ENCODE data around the gene PLCE1.

Gene PLCE1

DNA sequence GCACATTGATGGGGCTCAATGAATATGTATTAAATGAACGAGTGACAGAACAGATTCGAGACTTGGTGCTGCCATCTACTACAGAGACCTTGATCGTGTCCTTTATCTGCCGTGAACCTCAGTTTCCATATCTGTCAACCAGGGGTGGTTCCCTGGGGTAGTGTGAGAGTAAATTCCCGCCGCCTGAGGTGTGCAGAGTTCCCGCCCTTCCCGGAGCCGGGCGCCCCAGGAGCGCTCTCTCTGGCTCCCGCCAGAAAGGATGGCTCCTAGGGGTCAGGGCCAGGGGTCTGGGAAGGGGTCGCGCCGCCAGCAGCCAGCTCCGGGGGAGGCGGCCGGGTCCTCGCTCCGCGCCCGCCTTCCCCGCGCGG is 333 bp upstream of the PLCE1 start:
- peaks cover 41% of the 10 kb centered on the region for H3K4me1 ChIP-seq (ENCODE audit: control insufficient read depth, insufficient read depth, low read length, unreplicated experiment)
- H2AFZ ChIP-seq (ENCODE audit: low read length, unreplicated experiment): peak overlapping the region; percentile 93
- no peaks in the 10 kb centered on the region for H3K27me3 ChIP-seq (ENCODE audit: insufficient read depth, low read length)
- H3K79me2 ChIP-seq (ENCODE audit: control insufficient read depth, insufficient read depth, low read length, unreplicated experiment): peaks cover 7% of the 10 kb centered on the region
- peak overlapping the region; percentile 98 for H3K4me3 ChIP-seq (ENCODE audit: low read depth, low read length)
- no peaks in the 10 kb centered on the region for H3K36me3 ChIP-seq (ENCODE audit: insufficient read depth, low read length)
- no peak overlapping the region for H3K27ac ChIP-seq (ENCODE audit: low read depth, low read length)

DNA sequence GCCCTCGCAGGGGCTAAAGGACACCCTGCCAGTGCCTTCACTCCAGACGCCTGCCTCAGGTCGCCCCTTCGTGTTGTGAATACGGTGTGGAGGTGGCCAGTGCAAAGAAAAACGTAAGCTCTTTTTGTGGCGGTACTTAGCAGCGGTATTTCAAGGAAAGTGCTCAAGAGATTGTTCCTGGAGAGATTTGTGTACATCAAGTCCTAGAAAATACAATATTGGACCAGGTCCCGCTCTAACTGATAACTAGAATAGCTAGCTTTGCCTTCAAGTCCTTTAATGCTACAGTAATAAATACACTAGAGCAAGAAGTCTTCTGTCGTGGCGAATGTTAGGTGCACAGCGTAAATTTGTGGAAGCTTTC is 689 bp downstream of the PLCE1 start:
- Histone ChIP-seq H3K4me1 (ENCODE audit: control insufficient read depth, insufficient read depth, low read length, unreplicated experiment) (peaks cover 49% of the 10 kb centered on the region), H3K27ac (ENCODE audit: low read depth, low read length) (no peak overlapping the region), H3K79me2 (ENCODE audit: control insufficient read depth, insufficient read depth, low read length, unreplicated experiment) (peaks cover 7% of the 10 kb centered on the region), H3K27me3 (ENCODE audit: insufficient read depth, low read length) (no peaks in the 10 kb centered on the region), H2AFZ (ENCODE audit: low read length, unreplicated experiment) (peak overlapping the region; percentile 88), H3K4me3 (ENCODE audit: low read depth, low read length) (peak overlapping the region; percentile 98), H3K36me3 (ENCODE audit: insufficient read depth, low read length) (no peaks in the 10 kb centered on the region)

DNA sequence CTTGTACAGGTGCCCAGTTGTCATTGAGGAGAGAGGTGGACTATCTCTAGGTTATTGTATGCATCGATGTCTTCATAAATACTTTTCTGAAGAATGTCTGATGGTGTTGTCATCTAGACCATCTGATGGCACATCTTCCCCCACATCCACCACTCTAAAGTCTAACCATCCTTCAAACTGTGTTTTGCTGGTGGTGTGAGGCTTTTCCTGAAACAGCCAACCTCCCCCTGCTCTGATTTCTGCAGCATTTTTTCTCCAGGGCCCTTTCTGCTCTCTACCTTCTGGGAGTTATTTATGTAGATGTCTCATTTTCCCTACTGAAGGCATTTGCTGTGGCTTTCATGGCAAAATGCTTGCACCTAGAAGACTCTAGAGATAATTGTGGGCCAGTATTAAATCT is 1.5 kb downstream of the PLCE1 start:
- no peaks in the 10 kb centered on the region for H3K27me3 ChIP-seq (ENCODE audit: insufficient read depth, low read length)
- no peak overlapping the region for H2AFZ ChIP-seq (ENCODE audit: low read length, unreplicated experiment)
- H3K4me3 ChIP-seq (ENCODE audit: low read depth, low read length): peak overlapping the region; percentile 98
- H3K4me1 ChIP-seq (ENCODE audit: control insufficient read depth, insufficient read depth, low read length, unreplicated experiment): peaks cover 55% of the 10 kb centered on the region
- no peaks in the 10 kb centered on the region for H3K36me3 ChIP-seq (ENCODE audit: insufficient read depth, low read length)
- H3K27ac ChIP-seq (ENCODE audit: low read depth, low read length): no peak overlapping the region
- peaks cover 7% of the 10 kb centered on the region for H3K79me2 ChIP-seq (ENCODE audit: control insufficient read depth, insufficient read depth, low read length, unreplicated experiment)

DNA sequence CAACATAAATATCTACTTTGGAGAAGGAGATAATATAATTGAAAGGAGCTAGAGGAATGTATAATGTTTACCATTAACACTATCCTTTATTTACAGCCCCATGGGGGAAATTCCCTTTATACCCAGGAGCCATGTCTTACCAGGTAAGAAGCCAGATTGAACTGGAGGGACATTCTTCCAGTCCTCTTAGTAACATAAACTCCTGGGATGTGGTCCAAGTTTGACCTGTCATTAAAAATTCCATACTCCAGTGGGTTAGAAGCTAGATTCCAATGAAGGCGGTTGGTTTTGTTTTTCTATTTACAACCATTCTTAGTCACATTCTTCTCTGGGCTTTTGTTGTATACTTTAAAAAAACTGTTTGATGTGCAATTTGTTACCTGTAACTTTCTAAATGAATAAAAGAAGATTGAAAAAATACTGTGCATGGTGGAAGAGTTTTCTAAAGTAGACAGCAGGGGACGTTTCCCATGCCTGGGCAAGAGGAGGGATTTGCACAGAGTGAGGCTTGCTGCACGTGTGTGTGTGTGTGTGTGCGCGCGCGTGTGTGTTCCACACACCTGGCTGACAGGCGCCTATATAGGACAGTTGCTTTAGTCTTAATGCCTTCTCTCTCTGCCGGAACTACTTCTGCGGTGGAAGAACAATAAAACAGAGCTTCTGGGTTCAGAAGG is 2.0 kb downstream of the PLCE1 start:
- Histone ChIP-seq H3K79me2 (ENCODE audit: control insufficient read depth, insufficient read depth, low read length, unreplicated experiment) (peaks cover 7% of the 10 kb centered on the region), H3K4me1 (ENCODE audit: control insufficient read depth, insufficient read depth, low read length, unreplicated experiment) (peaks cover 58% of the 10 kb centered on the region), H3K36me3 (ENCODE audit: insufficient read depth, low read length) (no peaks in the 10 kb centered on the region), H2AFZ (ENCODE audit: low read length, unreplicated experiment) (no peak overlapping the region), H3K4me3 (ENCODE audit: low read depth, low read length) (peak overlapping the region; percentile 98; the same call in 1 of the 2 replicates), H3K27me3 (ENCODE audit: insufficient read depth, low read length) (no peaks in the 10 kb centered on the region), H3K27ac (ENCODE audit: low read depth, low read length) (no peak overlapping the region)

DNA sequence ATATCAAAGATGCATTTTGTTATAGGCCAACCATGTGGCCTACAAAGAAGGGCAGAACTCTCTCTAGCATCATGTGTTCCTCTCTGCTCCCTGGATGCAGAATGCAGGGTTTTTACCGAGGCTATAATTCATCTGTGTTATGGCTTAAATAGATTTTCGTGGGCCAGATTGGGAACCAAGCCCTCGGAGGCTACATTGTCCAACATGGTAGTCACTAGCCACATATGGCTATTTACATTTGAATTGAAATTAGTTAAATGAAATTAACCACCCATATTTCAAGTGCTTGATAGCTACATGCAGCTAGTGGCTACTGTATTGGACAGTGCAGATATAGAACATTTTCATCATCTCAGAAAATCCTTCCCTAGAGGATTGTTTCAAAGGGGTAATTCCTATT is 2.8 kb downstream of the PLCE1 start:
- Histone ChIP-seq H3K27me3 (ENCODE audit: insufficient read depth, low read length) (no peaks in the 10 kb centered on the region), H3K79me2 (ENCODE audit: control insufficient read depth, insufficient read depth, low read length, unreplicated experiment) (peaks cover 7% of the 10 kb centered on the region)

DNA sequence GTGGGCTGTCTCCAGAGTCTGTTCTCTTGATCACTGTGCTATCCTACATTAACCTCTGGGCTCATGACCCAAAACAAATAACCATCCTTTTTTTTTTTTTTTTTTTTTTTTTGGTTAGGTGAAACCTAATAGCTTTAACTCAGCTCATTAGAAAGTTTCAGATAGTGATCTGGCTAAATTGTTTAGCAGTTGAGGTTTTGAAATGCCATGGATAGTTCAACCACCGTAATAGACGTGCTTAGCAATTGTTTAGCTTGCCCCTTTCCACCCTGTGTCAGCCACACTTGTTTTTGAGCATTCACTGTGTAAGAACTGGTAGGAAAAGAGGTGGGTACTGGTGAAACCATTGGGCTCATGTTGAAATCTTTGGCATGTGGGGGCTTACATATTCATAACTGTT is 3.8 kb downstream of the PLCE1 start:
- H3K27ac ChIP-seq (ENCODE audit: low read depth, low read length): no peak overlapping the region
- H2AFZ ChIP-seq (ENCODE audit: low read length, unreplicated experiment): no peak overlapping the region
- no peaks in the 10 kb centered on the region for H3K27me3 ChIP-seq (ENCODE audit: insufficient read depth, low read length)
- no peaks in the 10 kb centered on the region for H3K36me3 ChIP-seq (ENCODE audit: insufficient read depth, low read length)
- peaks cover 7% of the 10 kb centered on the region for H3K79me2 ChIP-seq (ENCODE audit: control insufficient read depth, insufficient read depth, low read length, unreplicated experiment)
- H3K4me3 ChIP-seq (ENCODE audit: low read depth, low read length): no peak overlapping the region
- H3K4me1 ChIP-seq (ENCODE audit: control insufficient read depth, insufficient read depth, low read length, unreplicated experiment): peaks cover 47% of the 10 kb centered on the region

More for the DNA sequence above, 2.8 kb downstream of the PLCE1 start:
- Histone ChIP-seq H3K36me3 (ENCODE audit: insufficient read depth, low read length) (no peaks in the 10 kb centered on the region), H3K27ac (ENCODE audit: low read depth, low read length) (no peak overlapping the region), H3K4me1 (ENCODE audit: control insufficient read depth, insufficient read depth, low read length, unreplicated experiment) (peaks cover 55% of the 10 kb centered on the region), H2AFZ (ENCODE audit: low read length, unreplicated experiment) (no peak overlapping the region), H3K4me3 (ENCODE audit: low read depth, low read length) (no peak overlapping the region)

DNA sequence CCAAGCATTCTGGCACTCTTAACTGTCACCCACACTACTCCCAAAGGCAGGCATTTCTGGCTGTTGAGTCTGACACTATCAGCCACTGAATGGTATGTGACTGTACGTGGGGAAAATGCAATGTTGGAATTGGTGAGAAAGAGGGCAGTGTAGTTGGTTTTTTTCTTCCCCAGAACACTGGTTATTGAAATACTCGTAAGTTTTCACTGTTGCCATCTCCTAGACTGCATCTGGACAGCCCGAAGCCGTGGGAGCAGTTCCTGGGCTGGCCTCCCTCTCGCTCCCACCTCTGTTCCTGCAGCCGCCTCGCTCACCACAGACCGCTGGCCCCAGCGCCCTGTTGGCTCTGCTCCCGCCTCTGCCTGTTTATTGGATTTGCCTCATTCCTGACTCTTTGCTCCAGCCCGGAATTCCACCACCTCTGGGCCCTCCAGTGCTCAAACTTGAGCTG is 5.7 kb downstream of the PLCE1 start:
- Histone ChIP-seq H3K4me1 (ENCODE audit: control insufficient read depth, insufficient read depth, low read length, unreplicated experiment) (peaks cover 38% of the 10 kb centered on the region), H3K27me3 (ENCODE audit: insufficient read depth, low read length) (no peaks in the 10 kb centered on the region), H3K36me3 (ENCODE audit: insufficient read depth, low read length) (no peaks in the 10 kb centered on the region), H2AFZ (ENCODE audit: low read length, unreplicated experiment) (peak overlapping the region; percentile 85), H3K79me2 (ENCODE audit: control insufficient read depth, insufficient read depth, low read length, unreplicated experiment) (peaks cover 7% of the 10 kb centered on the region), H3K4me3 (ENCODE audit: low read depth, low read length) (peak overlapping the region; percentile 27), H3K27ac (ENCODE audit: low read depth, low read length) (peak overlapping the region; percentile 56)

DNA sequence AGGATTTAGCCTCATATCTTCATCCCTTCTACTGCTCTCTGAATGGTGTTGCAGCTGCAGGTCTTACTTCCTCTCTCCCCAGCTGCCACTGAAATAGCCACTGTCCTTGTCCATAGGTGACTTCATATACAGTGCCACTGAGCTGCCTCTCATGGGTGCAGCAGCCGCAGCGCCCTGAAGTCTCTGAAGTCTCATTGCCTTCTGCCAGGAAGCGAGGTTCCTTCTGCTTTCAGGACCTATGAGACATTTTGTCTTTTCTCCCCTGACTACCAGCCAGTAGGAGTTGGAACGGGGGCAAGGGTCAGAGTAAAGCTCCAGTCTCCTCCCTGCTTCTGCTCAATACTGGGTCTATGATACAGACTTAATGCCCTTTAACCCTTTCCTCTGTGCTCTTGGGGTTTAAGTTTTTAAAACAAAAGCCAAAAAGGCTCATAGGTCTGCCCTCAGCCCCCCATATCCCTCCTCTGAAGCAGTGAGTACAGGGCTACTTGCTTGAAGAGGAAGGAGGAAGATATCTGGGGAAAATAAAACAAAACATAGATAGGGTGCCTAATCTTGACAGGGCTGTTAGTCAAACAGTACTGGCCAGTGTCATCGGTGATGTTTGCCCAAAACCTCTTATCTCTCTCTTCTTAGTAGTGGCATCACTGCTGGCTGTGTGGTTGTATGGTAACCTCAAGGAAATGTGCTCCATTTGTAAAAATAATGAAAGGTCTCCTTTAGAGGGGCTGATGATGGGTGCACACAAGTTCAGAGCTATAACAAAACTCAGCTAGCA is 7.1 kb downstream of the PLCE1 start:
- no peak overlapping the region for H3K27ac ChIP-seq (ENCODE audit: low read depth, low read length)
- no peaks in the 10 kb centered on the region for H3K36me3 ChIP-seq (ENCODE audit: insufficient read depth, low read length)
- no peaks in the 10 kb centered on the region for H3K27me3 ChIP-seq (ENCODE audit: insufficient read depth, low read length)
- peaks cover 29% of the 10 kb centered on the region for H3K4me1 ChIP-seq (ENCODE audit: control insufficient read depth, insufficient read depth, low read length, unreplicated experiment)
- peaks cover 7% of the 10 kb centered on the region for H3K79me2 ChIP-seq (ENCODE audit: control insufficient read depth, insufficient read depth, low read length, unreplicated experiment)
- H3K4me3 ChIP-seq (ENCODE audit: low read depth, low read length): no peak overlapping the region
- no peak overlapping the region for H2AFZ ChIP-seq (ENCODE audit: low read length, unreplicated experiment)

DNA sequence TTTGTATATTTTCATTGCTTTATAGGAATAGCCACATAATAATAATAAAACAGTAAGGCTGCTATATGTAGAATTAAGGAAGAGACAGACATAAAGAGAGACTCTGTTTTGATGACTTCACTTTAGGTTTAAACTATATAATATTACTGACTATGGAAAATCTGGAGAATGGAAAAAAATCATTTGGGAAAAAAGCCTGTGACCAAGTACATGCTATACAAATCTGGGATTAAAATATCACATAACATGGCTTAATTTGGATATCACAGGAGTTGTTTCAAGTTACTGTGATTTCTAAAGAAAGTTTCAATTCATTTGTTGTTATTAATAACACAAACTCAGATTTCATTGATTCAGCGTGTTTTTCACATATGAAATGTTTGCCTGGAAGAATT is 7.7 kb downstream of the PLCE1 start:
- H3K4me3 ChIP-seq (ENCODE audit: low read depth, low read length): no peak overlapping the region
- H3K79me2 ChIP-seq (ENCODE audit: control insufficient read depth, insufficient read depth, low read length, unreplicated experiment): peaks cover 3% of the 10 kb centered on the region
- H3K36me3 ChIP-seq (ENCODE audit: insufficient read depth, low read length): no peaks in the 10 kb centered on the region
- no peaks in the 10 kb centered on the region for H3K27me3 ChIP-seq (ENCODE audit: insufficient read depth, low read length)
- peaks cover 31% of the 10 kb centered on the region for H3K4me1 ChIP-seq (ENCODE audit: control insufficient read depth, insufficient read depth, low read length, unreplicated experiment)
- H2AFZ ChIP-seq (ENCODE audit: low read length, unreplicated experiment): no peak overlapping the region
- no peak overlapping the region for H3K27ac ChIP-seq (ENCODE audit: low read depth, low read length)

DNA sequence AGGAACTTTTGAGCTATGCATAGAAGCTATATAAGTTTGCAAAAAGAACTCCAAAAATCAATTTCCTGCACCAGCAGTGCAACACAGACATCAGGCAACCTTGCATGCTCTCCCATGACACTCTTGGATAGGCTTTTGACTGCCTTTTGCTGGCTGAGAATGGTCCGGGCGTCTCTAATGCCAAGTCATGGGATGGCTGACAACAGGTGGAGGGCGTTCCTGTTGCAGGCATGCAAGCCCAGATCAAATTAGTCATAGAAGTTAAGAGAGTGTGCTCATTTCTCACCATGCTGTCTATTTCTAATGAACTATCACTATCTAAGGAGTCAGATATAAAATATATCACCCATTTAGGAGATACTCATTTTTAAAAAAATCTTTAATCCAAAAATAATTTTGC is 8.4 kb downstream of the PLCE1 start:
- Histone ChIP-seq H2AFZ (ENCODE audit: low read length, unreplicated experiment) (no peak overlapping the region), H3K36me3 (ENCODE audit: insufficient read depth, low read length) (no peaks in the 10 kb centered on the region), H3K4me1 (ENCODE audit: control insufficient read depth, insufficient read depth, low read length, unreplicated experiment) (peaks cover 39% of the 10 kb centered on the region), H3K4me3 (ENCODE audit: low read depth, low read length) (no peak overlapping the region), H3K79me2 (ENCODE audit: control insufficient read depth, insufficient read depth, low read length, unreplicated experiment) (no peaks in the 10 kb centered on the region), H3K27ac (ENCODE audit: low read depth, low read length) (no peak overlapping the region), H3K27me3 (ENCODE audit: insufficient read depth, low read length) (no peaks in the 10 kb centered on the region)

DNA sequence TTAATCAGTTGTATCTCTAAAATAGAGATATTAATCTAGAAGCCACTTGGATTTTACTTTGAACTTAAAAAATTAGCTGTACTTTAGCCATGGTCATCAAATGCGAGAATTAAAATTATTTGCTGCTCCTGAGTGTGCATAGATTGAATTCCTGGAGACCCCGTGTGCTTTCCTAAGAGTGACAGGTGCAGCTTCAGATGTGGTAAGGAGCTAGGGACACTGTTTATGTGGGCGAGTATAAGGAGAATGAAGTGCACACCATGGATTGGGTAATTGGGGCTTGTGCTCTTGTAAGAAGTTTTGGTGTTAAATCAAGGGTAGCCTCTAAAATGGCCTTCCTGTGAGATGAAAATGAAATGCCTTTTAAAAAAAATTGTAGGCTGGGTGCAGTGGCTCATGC is 9.8 kb downstream of the PLCE1 start:
- no peak overlapping the region for H3K4me3 ChIP-seq (ENCODE audit: low read depth, low read length)
- H3K79me2 ChIP-seq (ENCODE audit: control insufficient read depth, insufficient read depth, low read length, unreplicated experiment): no peaks in the 10 kb centered on the region
- peaks cover 39% of the 10 kb centered on the region for H3K4me1 ChIP-seq (ENCODE audit: control insufficient read depth, insufficient read depth, low read length, unreplicated experiment)
- H3K36me3 ChIP-seq (ENCODE audit: insufficient read depth, low read length): no peaks in the 10 kb centered on the region
- no peaks in the 10 kb centered on the region for H3K27me3 ChIP-seq (ENCODE audit: insufficient read depth, low read length)
- H2AFZ ChIP-seq (ENCODE audit: low read length, unreplicated experiment): no peak overlapping the region
- no peak overlapping the region for H3K27ac ChIP-seq (ENCODE audit: low read depth, low read length)
